GM12872 (cell line): Measurements from ENCODE around the gene CRIM1.

ENCODE experiments used
- CTCF ChIP-seq: IDR thresholded peaks from 3 replicates; pipeline ENCODE4 v1.5.1; 2011; ENCODE audit warnings: low read depth, mild to moderate bottlenecking, low read length, moderate library complexity; ENCODE audit not compliant: insufficient read depth

CRIM1 gene

GRCh38 chr2:36539631-36540030, 184.1 kb downstream of the CRIM1 start:
- TF ChIP-seq CTCF = no peak

- TF ChIP-seq CTCF = no peak
Measured at GRCh38 chr2:36540986-36541754, 185.6 kb downstream of the CRIM1 start.

- TF ChIP-seq CTCF = no peak
Measured at GRCh38 chr2:36541891-36542595, 186.5 kb downstream of the CRIM1 start.

- no peak for TF ChIP-seq CTCF
Measured at GRCh38 chr2:36544638-36545338, 189.2 kb downstream of the CRIM1 start.

GRCh38 chr2:36545871-36546416, 190.4 kb downstream of the CRIM1 start:
- TF ChIP-seq CTCF = no peak

- TF ChIP-seq CTCF = no peak
Measured at GRCh38 chr2:36547906-36548305, 192.3 kb downstream of the CRIM1 start.

- TF ChIP-seq CTCF = no peak
Measured at GRCh38 chr2:36549165-36549574, 193.6 kb downstream of the CRIM1 start.
